ENCODE data around the gene SLC6A11. TPM values are rescaled to one million over a fixed set of nuclear protein-coding genes. Genes with fewer than 3 reads are reported as not detected.

Gene SLC6A11
- total RNA-seq, 2 donors from 2014 or later: 0.10 TPM; not detected in 1

DNA sequence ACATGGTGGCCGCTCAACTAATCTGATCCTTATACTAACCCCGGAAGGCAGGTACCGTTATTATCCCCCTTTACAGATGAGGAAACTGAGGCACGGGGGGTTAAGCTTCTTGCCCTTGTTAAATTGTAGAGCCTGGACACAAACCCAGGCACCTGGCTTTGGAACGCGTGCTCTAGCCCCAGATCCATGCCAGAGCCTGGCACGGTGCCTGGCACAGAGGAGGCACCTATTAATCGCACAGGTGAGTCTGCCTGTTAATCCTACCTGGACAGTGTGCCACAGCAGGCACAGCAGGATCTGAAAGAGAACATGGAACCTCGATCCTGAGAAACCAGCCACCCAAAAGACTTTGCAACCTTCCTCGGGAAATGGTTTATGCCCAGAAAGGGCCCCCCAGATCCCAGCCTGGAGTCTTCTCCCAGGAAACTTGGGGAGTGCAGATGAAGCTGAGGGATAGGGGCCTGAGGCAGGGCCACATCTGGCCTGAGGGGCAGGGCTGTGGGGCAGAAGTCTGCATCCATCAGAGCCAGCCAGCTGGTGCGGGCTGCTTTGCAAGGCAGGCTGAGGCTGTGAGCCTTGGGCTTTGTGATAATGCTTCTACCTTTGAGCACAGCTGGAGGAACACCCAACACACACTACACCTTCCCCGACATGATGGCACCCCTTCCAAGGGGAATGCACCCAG is 121.3 kb downstream of the SLC6A11 start:
- intact Hi-C loops (cut with DNase I): no loop called here
- DNase-seq (ENCODE audit: low spot score): peak; percentile 58

DNA sequence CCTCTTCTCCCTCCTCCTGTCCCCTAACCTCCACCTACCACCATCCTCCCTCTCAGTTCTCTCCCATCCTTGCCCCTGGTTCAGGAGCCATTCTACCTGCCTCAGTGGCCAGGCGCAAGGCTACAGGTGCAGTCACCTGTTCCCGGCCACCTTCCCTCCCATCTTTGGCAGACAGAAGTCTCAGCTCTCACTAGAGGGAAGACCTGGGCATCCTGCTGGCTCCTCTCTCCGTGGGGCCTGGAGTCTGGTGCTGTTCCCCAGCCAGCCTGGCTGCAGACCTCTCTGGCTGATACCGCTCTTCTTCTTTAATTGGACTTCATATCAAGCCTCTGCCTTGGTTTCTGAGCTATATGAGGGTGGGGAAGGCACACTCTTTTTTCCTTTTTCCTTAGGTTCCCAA is 123.5 kb downstream of the SLC6A11 start:
- peak; percentile 36 for DNase-seq (ENCODE audit: low spot score)
- intact Hi-C loops (cut with DNase I): no loop called here

DNA sequence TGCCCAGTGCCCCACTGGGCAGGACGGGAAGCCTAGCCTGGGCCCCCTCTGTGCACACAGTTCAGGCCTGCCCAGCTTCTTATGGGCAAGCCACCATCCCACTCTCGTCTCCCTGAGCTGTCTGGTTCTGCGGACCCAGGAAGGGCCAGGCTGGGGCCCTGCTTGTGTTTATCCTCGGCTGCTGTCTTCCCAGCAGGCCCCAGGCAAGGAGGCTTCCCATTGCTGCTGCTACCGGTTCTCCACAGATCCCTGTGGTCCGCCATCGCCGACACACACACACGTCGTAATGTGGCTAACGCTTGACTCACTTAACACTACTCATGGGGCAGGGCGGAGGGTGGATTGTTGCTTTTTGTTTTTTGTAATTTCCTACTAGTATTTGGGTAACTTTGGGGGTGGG is 124.1 kb downstream of the SLC6A11 start:
- peak; percentile 57 for DNase-seq (ENCODE audit: low spot score)
- intact Hi-C loops (cut with DNase I): no loop called here

DNA sequence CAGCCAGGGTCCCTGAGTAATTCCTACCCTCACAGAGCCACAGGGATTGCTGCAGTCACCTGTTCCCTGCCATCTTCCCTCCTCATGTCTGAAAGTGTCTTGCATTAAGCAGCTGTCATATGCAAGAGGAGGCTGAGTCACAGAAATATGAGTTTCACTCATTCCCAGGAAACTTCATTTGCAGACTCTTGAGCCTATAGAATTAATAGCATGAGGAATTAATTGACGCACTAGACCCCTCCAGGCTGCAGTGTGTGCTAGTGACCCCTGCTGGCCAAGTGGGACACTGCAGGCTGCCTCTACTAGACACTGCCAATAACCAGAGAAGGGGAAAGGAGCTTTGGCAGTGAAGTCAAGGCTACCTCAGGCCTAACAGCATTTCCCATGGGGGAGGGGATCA is 125.9 kb downstream of the SLC6A11 start:
- intact Hi-C loops (cut with DNase I): no loop called here
- DNase-seq (ENCODE audit: low spot score): peak; percentile 59

DNA sequence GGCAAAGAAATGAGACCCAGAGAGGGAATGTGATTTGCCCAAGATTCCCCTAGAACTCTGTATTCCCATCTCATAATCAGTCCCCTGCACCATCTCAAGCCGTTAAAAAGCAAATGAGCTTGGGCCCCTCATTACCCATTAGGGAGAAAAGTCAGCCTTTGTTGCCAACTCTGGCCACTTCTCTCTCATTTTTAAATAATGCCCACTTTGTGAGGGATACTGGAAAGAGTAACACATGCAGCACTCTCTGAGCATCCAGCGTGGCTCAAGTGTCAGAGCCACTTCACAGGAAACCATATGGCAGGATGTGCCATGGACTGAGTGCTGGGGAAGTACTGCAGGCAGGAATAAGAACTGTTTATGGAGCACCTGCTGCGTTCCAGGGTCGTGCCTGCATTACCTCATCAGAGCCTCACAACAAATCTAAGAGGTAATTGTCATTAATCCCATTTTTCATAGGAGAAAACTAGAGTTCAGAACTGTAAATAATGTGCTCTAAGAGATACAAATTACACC is 126.7 kb downstream of the SLC6A11 start:
- intact Hi-C loops (cut with DNase I): no loop called here
- peak; percentile 16 for DNase-seq (ENCODE audit: low spot score)

DNA sequence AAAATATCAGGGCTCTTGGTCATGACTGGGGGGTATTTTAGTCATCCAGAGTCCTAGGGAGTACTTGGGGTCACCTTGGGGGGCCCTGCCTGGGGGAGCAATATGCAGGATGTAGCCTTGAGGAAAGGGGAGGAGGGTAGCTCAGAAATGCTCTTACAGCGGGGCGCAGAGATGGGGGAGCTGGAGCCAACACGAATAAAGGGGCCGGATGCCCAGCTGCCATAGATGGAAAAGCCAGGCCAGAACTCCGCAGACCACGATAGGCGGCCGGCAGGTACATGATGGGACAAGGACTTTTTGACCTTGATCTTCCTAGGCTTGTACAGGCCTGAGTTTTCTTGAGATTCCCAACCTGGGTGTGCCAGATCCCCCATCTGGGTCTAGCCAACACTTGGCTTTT is 128.8 kb downstream of the SLC6A11 start:
- peak; percentile 31 for DNase-seq (ENCODE audit: low spot score)
- intact Hi-C loops (cut with DNase I): loop anchor here (5.0 kb wide), 1 partner anchor 112 kb away; no protein-coding TSS in a partner anchor

DNA sequence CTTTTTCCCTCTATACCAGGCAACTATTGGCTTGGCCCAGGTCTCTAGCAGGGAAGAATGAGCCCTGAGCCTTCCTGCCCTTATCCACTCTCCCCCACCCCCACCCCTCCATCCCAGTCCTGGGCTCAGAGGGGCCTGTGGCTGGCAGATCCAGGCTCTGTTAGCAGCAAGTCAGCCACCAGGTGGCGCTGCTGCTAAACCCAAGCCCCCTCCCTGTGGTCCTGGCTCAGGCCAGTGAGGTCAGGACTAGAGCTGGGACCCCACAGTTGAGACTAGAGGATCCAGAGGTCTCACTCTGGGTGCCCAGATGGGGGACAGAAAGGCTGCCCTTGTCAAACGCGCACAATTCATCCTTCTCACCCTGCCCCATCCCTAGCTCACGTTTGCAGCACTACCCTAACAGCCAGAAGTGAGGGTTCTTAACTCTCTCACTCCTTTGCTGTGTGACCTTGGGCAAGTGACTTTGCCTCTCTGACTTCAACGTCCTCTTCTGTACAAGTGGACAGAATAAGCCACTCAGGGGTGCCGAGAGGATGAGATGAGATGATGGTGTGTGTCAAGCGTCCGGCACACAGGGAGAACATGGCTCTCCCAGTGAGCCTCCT is 129.8 kb downstream of the SLC6A11 start:
- DNase-seq (ENCODE audit: low spot score): peak; percentile 89
- intact Hi-C loops (cut with DNase I): loop anchor here (5.0 kb wide), 1 partner anchor 112 kb away; no protein-coding TSS in a partner anchor

DNA sequence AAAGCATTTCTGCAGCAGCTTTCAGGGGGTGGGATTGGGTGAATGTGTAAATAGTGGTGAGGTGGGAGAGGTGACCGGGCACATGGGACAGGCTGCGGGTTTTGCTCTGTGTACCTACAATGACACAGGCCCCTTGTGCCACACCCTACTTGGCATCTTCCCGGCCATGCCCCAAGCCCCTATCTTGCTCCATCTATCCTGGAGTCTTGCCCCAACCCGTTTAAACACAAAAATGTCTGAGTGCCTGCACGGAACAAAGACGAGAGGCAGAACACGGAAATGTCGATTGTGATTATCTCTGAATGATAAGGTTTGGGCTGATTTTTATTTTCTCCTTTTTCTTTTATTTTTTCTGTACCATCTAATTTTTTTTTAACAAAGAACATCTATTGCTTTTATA is 130.5 kb downstream of the SLC6A11 start:
- intact Hi-C loops (cut with DNase I): loop anchor here (5.0 kb wide), 1 partner anchor 111 kb away; no protein-coding TSS in a partner anchor
- peak; percentile 24 for DNase-seq (ENCODE audit: low spot score)

DNA sequence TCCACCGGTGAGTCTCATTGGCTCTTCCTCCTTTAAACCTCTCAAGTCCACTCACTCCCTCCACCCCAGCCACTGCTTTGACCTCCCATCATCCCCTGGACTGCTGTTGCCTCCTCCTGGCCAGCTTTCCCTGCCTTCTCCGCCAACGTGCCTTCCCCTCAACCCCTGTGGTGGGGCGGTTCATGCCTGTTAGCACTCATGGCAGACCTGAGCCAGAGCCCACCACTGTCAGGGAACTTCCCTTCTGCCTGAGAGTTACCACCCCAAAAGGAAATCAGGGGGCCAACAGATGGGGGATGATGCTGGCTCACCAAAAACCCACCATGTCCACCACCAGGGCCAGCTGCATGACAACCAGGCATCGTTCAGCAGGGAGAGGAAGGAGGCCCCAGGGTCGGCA is 132.3 kb downstream of the SLC6A11 start:
- intact Hi-C loops (cut with DNase I): loop anchor here (5.0 kb wide), 1 partner anchor 109 kb away; no protein-coding TSS in a partner anchor
- no peak for DNase-seq (ENCODE audit: low spot score)

DNA sequence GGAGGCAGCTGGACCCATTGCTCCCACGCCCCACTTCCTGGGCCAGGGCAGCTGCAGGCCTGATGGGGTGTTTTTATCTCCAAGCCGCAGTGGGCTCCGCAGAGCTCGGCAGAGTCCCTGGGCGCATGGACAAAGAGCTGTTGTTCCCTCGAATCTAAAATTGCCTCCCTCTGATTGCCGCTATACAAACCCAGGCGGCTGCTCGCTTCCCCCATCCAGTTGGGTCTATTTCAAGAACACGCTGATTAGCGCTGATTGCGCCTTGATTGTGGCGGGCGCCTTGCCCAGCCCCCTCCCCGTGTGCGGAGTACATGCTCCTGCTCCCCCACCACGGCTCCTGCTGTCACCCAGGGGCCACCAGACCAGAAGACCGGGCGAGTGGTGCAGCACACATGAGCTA is 133.2 kb downstream of the SLC6A11 start:
- DNase-seq (ENCODE audit: low spot score): no peak
- intact Hi-C loops (cut with DNase I): loop anchor here (5.0 kb wide), 1 partner anchor 108 kb away; no protein-coding TSS in a partner anchor

DNA sequence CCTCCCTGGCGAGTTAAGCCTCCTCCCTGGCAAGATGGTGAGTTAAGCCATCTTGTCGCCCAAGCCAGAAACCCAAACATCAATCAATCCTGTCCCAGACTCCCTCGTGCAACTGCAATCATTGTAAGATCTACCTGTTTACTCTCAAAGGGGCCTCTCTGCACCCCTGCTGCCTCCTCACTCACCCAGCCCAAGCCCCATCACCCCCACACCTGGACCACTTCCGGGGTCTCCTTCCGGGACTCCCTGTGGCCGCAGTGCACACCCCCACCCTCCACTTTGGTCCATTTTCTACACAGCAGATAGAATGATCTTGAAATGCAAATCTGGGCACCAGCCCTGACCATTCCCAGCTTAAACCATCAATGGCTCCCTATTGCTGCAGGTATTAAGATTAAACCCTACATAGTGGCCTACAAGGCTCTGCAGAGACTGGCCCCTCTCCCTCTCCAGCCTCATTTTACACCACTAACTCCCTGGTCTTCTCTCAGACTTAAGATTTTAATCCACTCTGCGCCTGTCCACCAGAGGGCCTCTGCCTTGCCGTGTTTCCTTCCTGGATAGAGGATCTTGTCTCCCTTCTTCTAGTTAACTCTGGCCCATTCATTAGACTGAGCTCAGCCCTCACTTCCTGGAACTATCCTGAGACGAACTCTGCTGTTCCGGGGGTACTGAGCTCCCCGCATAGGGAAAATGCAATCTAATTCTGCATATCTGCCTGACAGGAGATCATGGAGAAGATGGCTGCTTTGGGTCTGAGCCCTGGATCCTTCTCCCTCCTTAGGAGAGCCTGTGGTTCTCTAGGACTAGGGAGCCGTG is 134.7 kb downstream of the SLC6A11 start:
- intact Hi-C loops (cut with DNase I): loop anchor here in 1 of 2 donors (10.0 kb wide), 1 partner anchor 264 kb away; no protein-coding TSS in a partner anchor
- DNase-seq (ENCODE audit: low spot score): no peak

DNA sequence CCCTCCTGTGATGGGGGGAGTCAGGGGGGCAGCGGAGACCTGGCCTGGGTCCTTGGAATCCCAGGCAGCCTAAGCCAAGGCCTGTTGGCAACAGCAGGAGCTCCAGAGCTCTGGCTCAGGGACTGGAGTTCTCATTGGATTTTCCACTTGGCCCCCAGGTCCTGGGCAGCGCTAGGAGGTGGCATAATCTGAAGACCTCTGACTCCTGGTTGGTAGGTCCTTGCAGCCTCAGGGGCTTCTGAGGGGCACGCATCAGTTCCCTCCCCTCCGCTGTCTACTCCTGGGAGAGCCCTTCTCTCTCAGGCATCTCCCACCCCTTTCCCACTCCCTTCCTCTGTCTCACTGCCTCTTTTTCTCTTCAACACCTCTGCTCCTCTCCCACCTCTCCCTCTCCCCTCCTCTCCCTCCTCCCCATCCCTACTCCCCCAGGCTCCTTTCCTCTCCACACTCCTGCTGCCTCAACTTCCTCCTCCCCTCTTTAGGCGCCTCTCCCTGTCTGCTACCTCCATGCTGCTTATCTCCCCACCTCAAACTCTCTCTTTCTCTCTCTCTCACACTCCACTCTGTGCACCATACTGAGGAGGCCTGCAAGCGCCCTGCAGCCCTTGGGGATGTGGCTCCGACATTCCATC is 135.4 kb downstream of the SLC6A11 start:
- intact Hi-C loops (cut with DNase I): loop anchor here in 1 of 2 donors (10.0 kb wide), 1 partner anchor 263 kb away; no protein-coding TSS in a partner anchor

DNA sequence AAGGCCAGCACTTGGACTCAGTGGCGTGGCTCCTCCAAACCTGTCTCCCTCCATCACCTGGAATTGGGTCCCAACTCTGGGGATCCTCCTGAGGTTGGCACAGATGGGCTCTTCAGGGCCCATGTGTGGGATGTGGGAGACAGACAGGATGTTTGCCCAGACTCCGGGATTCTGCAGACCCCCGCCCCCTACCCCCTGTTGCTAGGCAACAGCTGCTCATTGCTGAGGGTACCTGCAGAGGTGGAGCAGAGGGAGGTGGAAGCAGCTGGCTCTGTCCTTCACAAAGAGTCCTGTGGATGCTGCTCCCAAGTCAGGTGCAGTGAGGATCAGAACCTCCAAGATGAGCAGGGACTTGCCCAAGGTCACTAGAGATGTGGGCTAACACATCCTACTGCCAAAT is 136.5 kb downstream of the SLC6A11 start:
- intact Hi-C loops (cut with DNase I): loop anchor here in 1 of 2 donors (10.0 kb wide), 1 partner anchor 262 kb away; no protein-coding TSS in a partner anchor
- DNase-seq (ENCODE audit: low spot score): no peak

More for the DNA sequence above, 135.4 kb downstream of the SLC6A11 start:
- no peak for DNase-seq (ENCODE audit: low spot score)

DNA sequence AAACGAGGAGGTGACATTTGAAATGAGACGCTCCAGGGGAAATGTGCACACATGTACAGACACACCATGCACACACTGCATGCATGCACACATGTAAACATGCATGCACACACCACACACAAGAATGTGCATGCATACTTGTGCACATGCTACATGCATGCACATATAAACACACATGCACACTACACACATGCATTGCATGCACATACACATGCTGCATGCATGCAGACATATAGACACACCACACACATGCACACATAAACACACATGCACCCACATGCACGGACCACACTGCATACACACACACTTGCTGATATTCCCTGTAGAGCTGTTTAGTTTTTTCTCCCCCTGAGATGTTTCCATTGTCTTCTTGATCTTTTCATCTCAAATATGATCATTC is 138.7 kb downstream of the SLC6A11 start:
- no peak for DNase-seq (ENCODE audit: low spot score)
- intact Hi-C loops (cut with DNase I): loop anchor here in 1 of 2 donors (10.0 kb wide), 1 partner anchor 260 kb away; no protein-coding TSS in a partner anchor

DNA sequence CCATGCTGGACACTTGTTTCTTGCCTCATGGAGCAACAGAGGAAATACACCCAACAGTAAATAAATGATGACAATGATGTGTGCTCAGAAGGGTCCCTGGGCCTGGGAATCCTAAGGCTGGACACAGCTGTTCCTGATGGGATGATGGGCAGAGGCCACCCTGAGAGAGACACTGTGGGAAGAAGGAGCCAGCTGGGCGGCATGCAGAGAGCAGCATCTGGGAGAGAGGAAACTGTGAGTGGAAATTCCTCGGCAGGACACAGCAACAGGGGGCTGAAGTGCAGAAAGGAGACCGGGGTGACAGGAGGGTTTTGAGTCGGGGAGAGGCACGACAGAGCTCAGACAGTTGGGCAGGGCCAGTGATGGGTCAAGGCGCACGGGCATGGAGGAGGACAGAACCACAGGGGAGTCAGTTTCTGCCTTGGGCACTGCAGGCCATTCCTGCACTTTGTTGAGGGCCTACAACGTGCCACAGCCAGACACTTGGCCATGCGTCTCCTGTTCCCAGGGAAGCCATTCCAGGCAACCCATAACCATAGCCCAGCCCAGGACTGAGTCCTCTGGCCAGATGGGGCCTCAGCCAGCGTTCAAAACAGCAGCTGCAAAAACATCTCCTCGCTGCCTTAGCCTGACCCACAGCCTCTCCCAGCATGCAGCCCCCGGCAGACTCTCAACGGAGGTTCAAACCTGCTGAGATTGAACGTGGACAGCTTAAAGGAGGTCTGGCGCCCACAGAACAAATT is 139.9 kb downstream of the SLC6A11 start:
- intact Hi-C loops (cut with DNase I): loop anchor here in 1 of 2 donors (10.0 kb wide), 1 partner anchor 259 kb away; no protein-coding TSS in a partner anchor
- no peak for DNase-seq (ENCODE audit: low spot score)

DNA sequence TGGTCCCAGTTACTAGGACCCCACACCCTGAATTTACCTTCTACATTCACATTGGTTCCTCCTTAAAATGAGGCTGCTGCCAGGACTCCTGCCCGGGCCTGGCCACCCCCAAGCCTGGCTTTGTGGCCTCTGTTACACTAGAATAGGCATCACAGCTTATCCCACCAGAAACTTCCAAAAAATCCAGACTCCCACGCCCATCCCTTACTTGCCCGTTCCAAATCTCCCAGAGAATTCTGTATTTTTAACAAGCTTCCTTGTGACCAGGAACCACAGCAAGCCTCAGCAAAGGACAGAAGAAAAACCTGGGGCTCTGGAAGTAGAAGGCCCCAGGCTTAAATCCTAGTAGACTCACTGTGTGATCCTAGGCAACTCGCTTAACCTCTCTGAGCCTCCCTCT is 140.5 kb downstream of the SLC6A11 start:
- intact Hi-C loops (cut with DNase I): loop anchor here in 1 of 2 donors (10.0 kb wide), 1 partner anchor 258 kb away; no protein-coding TSS in a partner anchor
- no peak for DNase-seq (ENCODE audit: low spot score)

DNA sequence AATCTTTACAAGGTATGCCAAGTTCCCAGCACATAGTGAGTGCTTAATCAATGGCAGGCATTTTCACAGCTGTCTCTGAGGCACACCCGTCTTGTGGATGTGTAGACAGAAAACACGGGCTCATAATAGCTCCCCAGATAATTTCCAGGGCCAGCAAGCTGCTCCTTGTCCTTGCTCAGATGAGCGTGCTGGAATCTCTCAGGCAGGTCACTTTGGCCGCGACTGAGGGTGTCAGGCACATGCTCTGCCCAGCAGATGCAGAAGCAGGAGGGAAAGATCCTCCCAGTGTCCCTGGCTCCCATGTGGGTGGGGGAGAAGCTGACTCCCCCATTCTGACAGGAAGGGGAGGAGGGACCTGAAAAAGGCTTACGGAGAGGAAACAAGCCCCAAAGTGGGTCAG is 141.0 kb downstream of the SLC6A11 start:
- no peak for DNase-seq (ENCODE audit: low spot score)
- intact Hi-C loops (cut with DNase I): loop anchor here in 1 of 2 donors (10.0 kb wide), 1 partner anchor 258 kb away; no protein-coding TSS in a partner anchor
